MM.1S (cell line): ENCODE measurements around the gene ACKR3.

Experiments used
- EZH2 ChIP-seq: fragments of 300-600 bp; sonication (generic); optimal IDR thresholded peaks from 2 replicates; pipeline ENCODE3; 2017; ENCODE audit warnings: low read depth, mild to moderate bottlenecking, antibody characterized with exemption, low read length, mixed read lengths
- TF ChIP-seq, protein P1 (sequence below): fragments of 300-600 bp; sonication (generic); IDR thresholded peaks from 2 replicates; pipeline ENCODE4 v1.5.1; 2016; ENCODE audit warnings: antibody characterized with exemption, low read length, mixed read lengths

DNA sequence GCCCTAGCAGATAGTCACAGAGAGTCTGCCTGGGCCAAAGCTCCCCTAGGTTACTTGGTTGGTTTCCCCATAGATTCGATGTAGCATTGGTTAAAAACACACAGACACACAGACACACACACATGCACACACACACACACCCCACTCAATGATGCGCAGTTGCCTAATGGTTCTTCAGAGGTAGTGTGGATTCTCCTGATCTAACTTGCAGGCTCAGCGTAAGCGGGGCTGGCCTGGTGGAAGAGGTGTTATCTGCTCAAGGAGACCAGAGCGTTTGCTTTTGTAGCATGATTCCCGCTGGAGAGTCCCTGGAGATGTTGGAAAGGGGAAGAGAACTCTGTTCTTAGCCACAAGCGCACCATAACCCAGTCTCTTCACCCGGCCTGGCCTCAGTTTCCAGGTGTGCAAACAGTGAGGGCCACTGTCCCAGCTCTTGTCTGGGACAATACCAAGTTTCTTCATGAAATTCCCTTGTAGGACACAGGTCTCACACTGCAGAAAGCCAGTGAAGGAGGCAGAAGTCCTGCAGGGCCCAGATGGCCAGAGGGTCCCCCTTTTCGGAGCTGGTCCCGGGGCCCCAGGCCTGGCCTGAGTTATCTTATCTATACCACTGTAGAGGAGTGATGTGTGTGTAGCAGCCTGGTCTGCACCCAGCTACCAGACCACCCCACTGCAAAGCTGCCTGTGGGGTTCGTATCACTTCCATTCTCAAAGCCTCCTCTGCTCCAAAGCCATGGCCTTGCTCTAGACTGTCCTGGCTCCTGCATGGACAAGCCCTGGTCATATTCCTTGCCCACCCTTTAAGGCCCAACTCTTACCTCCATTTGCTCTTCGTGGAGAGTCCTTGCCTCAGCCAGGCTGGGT, 3.7 kb downstream of the ACKR3 start:
- TF ChIP-seq, protein P1, sequence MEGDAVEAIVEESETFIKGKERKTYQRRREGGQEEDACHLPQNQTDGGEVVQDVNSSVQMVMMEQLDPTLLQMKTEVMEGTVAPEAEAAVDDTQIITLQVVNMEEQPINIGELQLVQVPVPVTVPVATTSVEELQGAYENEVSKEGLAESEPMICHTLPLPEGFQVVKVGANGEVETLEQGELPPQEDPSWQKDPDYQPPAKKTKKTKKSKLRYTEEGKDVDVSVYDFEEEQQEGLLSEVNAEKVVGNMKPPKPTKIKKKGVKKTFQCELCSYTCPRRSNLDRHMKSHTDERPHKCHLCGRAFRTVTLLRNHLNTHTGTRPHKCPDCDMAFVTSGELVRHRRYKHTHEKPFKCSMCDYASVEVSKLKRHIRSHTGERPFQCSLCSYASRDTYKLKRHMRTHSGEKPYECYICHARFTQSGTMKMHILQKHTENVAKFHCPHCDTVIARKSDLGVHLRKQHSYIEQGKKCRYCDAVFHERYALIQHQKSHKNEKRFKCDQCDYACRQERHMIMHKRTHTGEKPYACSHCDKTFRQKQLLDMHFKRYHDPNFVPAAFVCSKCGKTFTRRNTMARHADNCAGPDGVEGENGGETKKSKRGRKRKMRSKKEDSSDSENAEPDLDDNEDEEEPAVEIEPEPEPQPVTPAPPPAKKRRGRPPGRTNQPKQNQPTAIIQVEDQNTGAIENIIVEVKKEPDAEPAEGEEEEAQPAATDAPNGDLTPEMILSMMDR, result no peak
- no peak for TF ChIP-seq EZH2
